Lung (tissue), 12 donors: ENCODE data around the gene TOMM40L. TPM values are rescaled to one million over a fixed set of nuclear protein-coding genes. Genes with fewer than 3 reads are reported as not detected.

Experiments
- ATAC-seq: fragments of 200-7000 bp; cut with Tn5 transposase; one replicate; pipeline ENCODE4 v1.9.1; 2020; ENCODE audit warnings: moderate number of reproducible peaks; ENCODE audit not compliant: insufficient read depth, low FRiP score
- DNase-seq, 3 donors: peaks; one replicate each; pipeline ENCODE4 v3.0.0-alpha.2; 2013 to 2017
- H3K27ac ChIP-seq, 2 donors: one replicate each; pipeline ENCODE4 v1.5.1; 2013; ENCODE audit warnings: mild to moderate bottlenecking in 2 of 2, moderate library complexity in 2 of 2, control low read depth in 1 of 2, inconsistent platforms in 1 of 2, low read depth in 1 of 2, low read length in 1 of 2
- H3K27me3 ChIP-seq, 3 donors: one replicate each; pipeline ENCODE4 v1.5.1; 2013; ENCODE audit warnings: low read length in 2 of 3; ENCODE audit not compliant: control insufficient read depth in 3 of 3, insufficient read depth in 3 of 3
- H3K36me3 ChIP-seq, 4 donors: one replicate each; pipeline ENCODE4 v1.5.1; 2013; ENCODE audit warnings: low read length in 4 of 4, mild to moderate bottlenecking in 1 of 4, moderate library complexity in 1 of 4; ENCODE audit not compliant: control insufficient read depth in 4 of 4, insufficient read depth in 4 of 4
- H3K4me1 ChIP-seq, 5 donors: one replicate each; pipeline ENCODE4 v1.5.1; 2013; ENCODE audit warnings: low read length in 5 of 5, mild to moderate bottlenecking in 2 of 5, moderate library complexity in 1 of 5; ENCODE audit not compliant: control insufficient read depth in 5 of 5, insufficient read depth in 5 of 5
- H3K4me3 ChIP-seq: one replicate; pipeline ENCODE4 v1.5.1; 2013; ENCODE audit warnings: mild to moderate bottlenecking, control low read depth, moderate library complexity
- H3K9ac ChIP-seq, 2 donors: one replicate each; pipeline ENCODE4 v1.5.1; 2013; ENCODE audit warnings: low read length in 2 of 2, control low read depth in 1 of 2; ENCODE audit not compliant: insufficient read depth in 1 of 2
- H3K9me3 ChIP-seq, 4 donors: one replicate each; pipeline ENCODE4 v1.5.1; 2013; ENCODE audit warnings: low read length in 3 of 4, mild to moderate bottlenecking in 1 of 4, moderate library complexity in 1 of 4; ENCODE audit not compliant: control insufficient read depth in 4 of 4, insufficient read depth in 3 of 4
- CTCF ChIP-seq: IDR thresholded peaks from 2 replicates; pipeline ENCODE4 v1.5.1; 2012; ENCODE audit warnings: mild to moderate bottlenecking; ENCODE audit errors: control extremely low read depth, extremely low read depth
- WGBS, 2 donors: extraction: QIAGEN DNeasy Blood & Tissue Kit; methylation state at CpG; one replicate each; pipeline ENCODE4 v1.1.7; 2013; 5-methylcytosine and 5-hydroxymethylcytosine counted together
- polyA plus RNA-seq, 2 donors: library from polyadenylated mRNA; stranded (reverse); fragments of 200-250 nt; gene quantifications; one replicate each; pipeline ENCODE4 v1.2.1, GENCODE V29; 2013
- total RNA-seq, 2 donors: library from RNA; depleted of rRNA in 1 of 2; stranded (reverse); fragments of >200 nt in 1 of 2; gene quantifications; one replicate each; pipeline ENCODE4 v1.2.1, GENCODE V29; 2014 to 2021
- donor health status: control.
- donor health status: control.
- donor health status: Bipolar disorder and iron deficiency.
- donor health status: healthy.
- donor health status: DM: yes; HTN: yes; CAD: no.

Gene TOMM40L
- total and polyA plus RNA-seq, 4 donors, result 4.9 to 13.0 (median 9.0) TPM

DNA sequence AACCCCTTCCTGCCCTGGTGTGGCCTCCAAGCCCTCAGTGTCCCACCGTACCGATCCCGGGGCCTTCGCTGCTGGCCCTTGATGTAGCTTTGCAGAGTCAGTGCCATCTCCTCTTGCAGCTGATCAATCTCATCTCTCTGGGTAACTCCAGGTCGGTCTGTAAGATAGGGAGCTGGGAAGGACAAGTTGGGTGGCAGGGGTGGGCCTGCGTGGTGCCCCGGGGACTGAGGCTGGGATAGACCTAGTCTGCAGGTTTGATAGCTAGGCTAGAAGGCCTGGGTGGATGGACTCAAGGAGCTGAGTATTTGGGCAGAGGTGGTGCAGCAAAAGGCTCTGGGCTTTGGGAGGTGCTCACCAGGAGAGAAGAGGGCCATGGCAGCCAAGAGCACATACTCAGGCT is 4.9 kb downstream of the TOMM40L start:
- no peak overlapping the region for H3K27ac ChIP-seq
- no peak overlapping the region for H3K9ac ChIP-seq
- peaks cover 0 to 14% (median 3%) of the 10 kb centered on the region in 5 donors for H3K4me1 ChIP-seq
- peaks cover 11 to 24% (median 13%) of the 10 kb centered on the region in 4 donors for H3K36me3 ChIP-seq
- 95 to 98% methylated on average over 7 of the region's 7 CpGs for WGBS, 2 donors
- TF ChIP-seq CTCF, result no peak
- no peaks in the 10 kb centered on the region for H3K9me3 ChIP-seq
- ATAC-seq, result no peak
- no peak for DNase-seq
- no peak overlapping the region for H3K4me3 ChIP-seq
- peaks cover 0 to 3% (median 0%) of the 10 kb centered on the region in 3 donors for H3K27me3 ChIP-seq

DNA sequence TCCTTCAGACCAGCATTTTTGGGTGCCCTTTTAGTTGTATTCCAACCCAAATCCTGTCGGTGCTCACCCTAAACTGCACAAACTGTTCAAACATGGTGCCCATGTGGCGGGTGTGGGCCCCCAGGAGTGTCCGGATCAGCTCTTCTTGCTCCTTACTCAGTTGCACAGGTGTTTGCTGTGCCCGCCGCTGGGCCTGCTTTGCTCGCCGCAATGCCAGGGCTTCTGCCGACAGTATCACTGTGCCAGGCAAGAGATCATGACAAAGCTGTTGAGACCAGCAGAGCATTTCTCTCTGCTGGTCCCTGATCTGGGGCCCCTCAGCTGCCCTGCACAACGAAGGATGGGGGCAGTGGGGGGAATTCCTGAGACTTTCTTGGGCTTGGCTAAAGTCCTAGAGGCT is 7.2 kb downstream of the TOMM40L start:
- Histone ChIP-seq H3K27ac (no peak overlapping the region), H3K4me1 (no peaks in the 10 kb centered on the region), H3K27me3 (peaks cover 0 to 3% (median 0%) of the 10 kb centered on the region in 3 donors), H3K4me3 (no peak overlapping the region), H3K9me3 (no peaks in the 10 kb centered on the region), H3K36me3 (peaks cover 6 to 22% (median 13%) of the 10 kb centered on the region in 4 donors), H3K9ac (no peak overlapping the region)
- no peak for DNase-seq
- TF ChIP-seq CTCF, result no peak
- ATAC-seq, result no peak
- WGBS, 2 donors, result 85 to 86% methylated on average over 9 of the region's 9 CpGs

DNA sequence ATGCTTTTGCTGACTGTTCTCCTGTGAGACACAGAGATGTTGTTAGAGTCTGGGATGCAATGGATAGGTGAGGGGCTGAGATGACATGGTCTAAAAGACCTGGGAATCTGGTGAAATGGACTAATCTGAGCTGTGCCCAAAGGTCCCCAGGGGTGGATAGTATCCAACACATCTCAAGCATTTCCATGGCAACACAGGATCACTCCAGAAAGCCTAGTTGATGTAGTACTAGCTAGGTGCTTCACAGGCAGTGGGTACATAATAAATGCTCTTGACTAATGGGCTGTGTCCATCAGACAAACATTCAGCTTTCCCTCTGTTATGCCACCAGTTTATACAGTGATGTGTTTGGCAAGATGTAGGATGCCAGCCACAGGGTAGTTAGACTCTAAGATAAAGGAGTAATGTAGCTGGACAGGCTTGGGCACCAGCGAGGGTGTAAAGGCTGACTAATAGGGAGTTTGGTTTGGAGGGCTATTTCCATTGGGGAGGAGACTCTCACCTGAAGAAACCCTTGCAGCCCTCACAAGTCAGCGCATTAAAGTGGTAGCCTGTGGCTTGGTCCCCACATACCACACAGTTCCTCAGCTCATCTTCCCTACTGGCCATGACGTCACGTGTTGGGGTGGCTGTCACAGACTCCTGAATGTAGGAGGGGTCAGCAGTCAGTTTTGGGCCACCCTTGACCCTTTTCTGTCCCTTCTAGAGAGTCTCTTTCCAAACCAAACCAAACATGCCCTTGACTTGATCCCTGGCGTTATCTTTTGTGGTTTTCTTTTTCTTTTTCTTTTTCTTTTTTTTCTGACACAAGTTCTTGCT is 10.3 kb downstream of the TOMM40L start:
- 76 to 81% methylated on average over 5 of the region's 5 CpGs for WGBS, 2 donors
- H3K27me3 ChIP-seq, result peaks cover 0 to 5% (median 0%) of the 10 kb centered on the region in 3 donors
- no peak for DNase-seq
- no peak for ATAC-seq
- no peak overlapping the region for H3K4me3 ChIP-seq
- no peak for TF ChIP-seq CTCF
- H3K36me3 ChIP-seq, result no peaks in the 10 kb centered on the region
- H3K4me1 ChIP-seq, result no peaks in the 10 kb centered on the region
- no peak overlapping the region for H3K27ac ChIP-seq
- H3K9me3 ChIP-seq, result no peaks in the 10 kb centered on the region
- no peak overlapping the region for H3K9ac ChIP-seq
